Neural cell (in vitro differentiated cells): ENCODE measurements around the gene GAL. TPM values are rescaled to one million over a fixed set of nuclear protein-coding genes. Genes with fewer than 3 reads are reported as not detected.

ENCODE experiments used
- H2AFZ ChIP-seq: fragments of 200-600, 300-800 bp; sonication (generic), shearing (Covaris generic); 2 replicates; pipeline ENCODE4 v1.6.0; 2014; ENCODE audit warnings: low read depth, mild to moderate bottlenecking, antibody characterized with exemption, low read length, moderate library complexity
- H3F3A ChIP-seq: fragments of 200-600 bp; shearing (Covaris generic); 2 replicates; pipeline ENCODE4 v1.6.1; 2016; ENCODE audit warnings: mild to moderate bottlenecking, moderate library complexity, mixed read lengths, antibody characterized with exemption, low read length; ENCODE audit not compliant: insufficient read depth, poor library complexity, severe bottlenecking
- H3K27ac ChIP-seq: fragments of 200-600, 300-800 bp; sonication (generic), shearing (Covaris generic); 2 replicates; pipeline ENCODE4 v1.5.1; 2014; ENCODE audit warnings: mild to moderate bottlenecking, low read length, moderate library complexity
- H3K27me3 ChIP-seq: fragments of 300-800, 200-600 bp; sonication (generic), shearing (Covaris generic); 2 replicates; pipeline ENCODE4 v1.6.0; 2014; ENCODE audit warnings: mild to moderate bottlenecking, low read depth, low read length, moderate library complexity; ENCODE audit not compliant: insufficient read depth
- H3K36me3 ChIP-seq: fragments of 300-800, 200-600 bp; sonication (generic), shearing (Covaris generic); 2 replicates; pipeline ENCODE4 v1.5.1; 2014; ENCODE audit warnings: mild to moderate bottlenecking, antibody characterized with exemption, low read length, moderate library complexity; ENCODE audit not compliant: insufficient read depth
- H3K4me2 ChIP-seq: fragments of 300-800, 200-600 bp; sonication (generic), shearing (Covaris generic); 2 replicates; pipeline ENCODE4 v1.6.0; 2014; ENCODE audit warnings: mild to moderate bottlenecking, low read length
- H3K4me3 ChIP-seq: fragments of 300-800, 200-600 bp; sonication (generic), shearing (Covaris generic); 2 replicates; pipeline ENCODE4 v1.5.1; 2014; ENCODE audit warnings: mild to moderate bottlenecking, low read length, moderate library complexity
- H3K79me2 ChIP-seq: fragments of 200-600 bp; shearing (Covaris generic); replicated peaks from 2 replicates; pipeline ENCODE4 v1.6.0; 2014; ENCODE audit warnings: mild to moderate bottlenecking, low read length, moderate library complexity; ENCODE audit not compliant: insufficient read depth
- H3K9ac ChIP-seq: fragments of 300-800, 200-600 bp; sonication (generic), shearing (Covaris generic); 2 replicates; pipeline ENCODE4 v1.6.1; 2016; ENCODE audit warnings: mild to moderate bottlenecking, low read length, mixed read lengths
- H3K9me2 ChIP-seq: fragments of 200-600 bp; shearing (Covaris generic); 2 replicates; pipeline ENCODE4 v1.6.1; 2016; ENCODE audit warnings: mild to moderate bottlenecking, low read length, mixed read lengths; ENCODE audit not compliant: insufficient read depth
- H3K9me3 ChIP-seq: fragments of 200-600, 300-800 bp; sonication (generic), shearing (Covaris generic); 2 replicates; pipeline ENCODE4 v1.6.1; 2016; ENCODE audit warnings: mild to moderate bottlenecking, mixed run types, low read length, moderate library complexity, mixed read lengths
- H4K20me1 ChIP-seq: fragments of 200-600 bp; shearing (Covaris generic); 2 replicates; pipeline ENCODE4 v1.6.1; 2016; ENCODE audit warnings: mild to moderate bottlenecking, mixed run types; ENCODE audit not compliant: insufficient read depth
- MXI1 ChIP-seq: fragments of 450-650 bp; conservative IDR thresholded peaks from 2 replicates; pipeline ENCODE4 v1.6.1; 2014; ENCODE audit warnings: antibody characterized with exemption, mild to moderate bottlenecking; ENCODE audit not compliant: poor library complexity, severe bottlenecking
- POLR2AphosphoS5 ChIP-seq: IDR thresholded peaks from 2 replicates; pipeline ENCODE4 v1.6.1; 2012
- RAD21 ChIP-seq: fragments of 450-650 bp; conservative IDR thresholded peaks from 2 replicates; pipeline ENCODE4 v1.6.1; 2014; ENCODE audit warnings: antibody characterized with exemption, mild to moderate bottlenecking, moderate library complexity
- TAF1 ChIP-seq: IDR thresholded peaks from 2 replicates; pipeline ENCODE4 v1.6.1; 2012; ENCODE audit warnings: low read depth
- polyA plus RNA-seq: library from polyadenylated mRNA; depleted of rRNA; stranded (reverse); fragments of >200 nt; gene quantifications from 2 replicates; pipeline ENCODE4 v1.2.3, GENCODE V29; 2014

Gene GAL
- polyA plus RNA-seq, 1 donor from 2014 or later = 2.1 TPM

GRCh38 chr11:68735646-68736045 is 51.3 kb downstream of the GAL start:
- H3K27ac ChIP-seq = no peak overlapping the region
- no peak overlapping the region for H3K9ac ChIP-seq
- H2AFZ ChIP-seq = no peak overlapping the region
- no peaks in the 10 kb centered on the region for H3K9me3 ChIP-seq
- no peaks in the 10 kb centered on the region for H3K9me2 ChIP-seq
- H3K27me3 ChIP-seq = no peaks in the 10 kb centered on the region
- no peak overlapping the region for H3K4me2 ChIP-seq
- no peaks in the 10 kb centered on the region for H3K36me3 ChIP-seq
- H4K20me1 ChIP-seq = no peaks in the 10 kb centered on the region
- TF ChIP-seq POLR2AphosphoS5 = no peak
- TF ChIP-seq TAF1 = no peak
- no peak for TF ChIP-seq MXI1
- TF ChIP-seq RAD21 = no peak
- no peaks in the 10 kb centered on the region for H3K79me2 ChIP-seq
- H3K4me3 ChIP-seq = no peak overlapping the region
- H3F3A ChIP-seq = no peaks in the 10 kb centered on the region

Other genes with a start within 250 kb of the GAL start
- 111 and 140 TPM in 2 replicates for gene PPP6R3, start 223.8 kb upstream of the GAL start, polyA plus RNA-seq
- gene TESMIN, start 67.0 kb downstream of the GAL start, polyA plus RNA-seq = not detected in 2 replicates
- gene CPT1A, start 157.4 kb downstream of the GAL start, polyA plus RNA-seq = 0.12 and 0.35 TPM in 2 replicates
- gene MRPL21, start 219.3 kb downstream of the GAL start, polyA plus RNA-seq = 137 and 139 TPM in 2 replicates
- 9.5 and 12.9 TPM in 2 replicates for gene IGHMBP2, start 219.3 kb downstream of the GAL start, polyA plus RNA-seq